HG03108 (cell line): ENCODE measurements around the gene NFIA.
"Not testable (repeated sequence)": the region's sequence is repeated elsewhere in the genome, so short reads cannot be mapped to it uniquely, and the experiment has no call there.

Experiments
- ATAC-seq: cut with Tn5 transposase; IDR thresholded peaks from one replicate; pipeline ENCODE4 v1.9.1; 2021; ENCODE audit warnings: moderate library complexity; ENCODE audit not compliant: unreplicated experiment

NFIA gene

DNA sequence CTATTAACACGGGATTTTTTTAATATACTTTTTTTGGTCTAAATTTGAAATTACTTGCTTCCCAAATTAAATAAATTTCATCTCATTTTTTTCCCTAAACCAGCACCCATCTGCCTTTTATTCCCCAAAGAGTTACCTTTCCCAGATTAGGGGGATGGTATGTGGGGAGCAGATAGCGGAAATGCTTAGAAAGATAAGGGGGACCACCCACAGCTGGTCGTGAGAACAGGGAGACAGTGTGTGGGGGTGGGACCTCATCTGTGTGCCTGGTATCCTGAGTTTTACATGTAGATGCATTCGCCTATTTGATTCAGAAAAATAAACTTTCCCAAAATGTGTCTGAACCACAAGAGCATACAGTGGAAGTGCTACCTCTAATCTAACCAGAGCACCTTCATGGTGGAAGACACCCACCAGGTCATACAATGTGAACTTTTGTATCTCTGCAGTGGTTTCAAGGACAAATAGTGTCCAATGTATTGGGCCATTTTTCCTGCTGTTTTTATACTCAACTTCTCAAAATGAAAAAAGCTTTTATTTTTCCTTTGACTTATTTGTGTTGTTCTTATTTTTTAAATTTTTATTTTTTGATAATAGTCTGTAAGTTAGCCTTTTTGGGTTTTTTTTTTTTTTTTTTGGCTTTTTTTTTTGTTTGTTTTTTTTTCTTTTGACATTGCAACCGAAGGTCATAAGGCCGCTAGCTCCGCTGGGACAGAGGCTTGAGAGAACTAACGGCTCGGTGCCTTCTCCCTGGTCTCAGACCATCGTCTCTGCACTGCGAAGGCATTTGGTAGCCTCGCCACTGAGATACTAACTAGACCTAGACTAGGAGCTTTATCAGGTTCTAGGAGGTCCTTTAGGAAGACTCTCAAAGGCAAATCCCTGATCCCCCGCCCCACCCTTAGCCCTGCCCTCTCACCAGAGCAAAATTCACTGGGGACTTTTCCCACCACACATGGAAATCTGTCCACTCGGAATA lies 379.3 kb downstream of the NFIA start:
- ATAC-seq: no peak

GRCh38 chr1:61462628-61463027 lies 380.3 kb downstream of the NFIA start:
- ATAC-seq: no peak

DNA sequence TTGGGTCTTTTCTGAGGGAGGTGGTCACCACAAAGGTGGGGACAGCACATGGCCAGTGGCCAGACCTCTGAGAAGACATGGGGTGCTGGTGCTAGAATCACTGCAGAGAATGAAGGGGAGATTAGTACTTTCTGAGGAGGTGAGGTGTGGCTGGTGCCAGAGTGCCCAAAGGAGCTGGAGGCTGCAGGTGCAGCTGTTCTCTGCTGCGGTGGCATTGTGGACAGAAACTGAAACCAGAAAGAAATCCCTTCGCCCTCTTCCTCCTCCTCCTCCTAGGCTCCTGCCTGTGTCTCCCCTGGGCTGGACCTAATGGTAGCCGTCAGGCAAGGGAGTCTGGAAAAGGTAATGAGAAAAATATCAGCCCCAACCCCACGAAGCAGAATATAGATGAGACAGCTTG lies 380.9 kb downstream of the NFIA start:
- ATAC-seq: no peak

DNA sequence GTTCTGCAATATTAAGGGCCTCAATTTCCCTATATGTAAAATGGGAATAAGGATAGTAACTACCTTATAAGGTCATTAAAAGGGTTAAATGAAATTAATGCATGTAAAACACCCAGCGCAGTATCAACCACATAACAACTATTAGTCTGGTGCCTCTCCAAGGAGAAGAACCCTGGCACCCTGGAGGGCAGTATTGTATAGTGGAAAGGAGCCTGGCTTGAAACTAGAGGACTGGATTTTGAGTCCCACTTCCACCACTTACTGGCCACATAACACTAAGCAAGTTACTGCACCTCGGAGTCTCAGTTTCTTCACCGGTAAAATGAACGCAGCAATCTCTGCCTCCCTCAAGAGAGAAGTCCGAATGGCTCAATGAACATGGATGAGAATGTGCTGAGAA lies 385.5 kb downstream of the NFIA start:
- ATAC-seq: not testable (repeated sequence)

DNA sequence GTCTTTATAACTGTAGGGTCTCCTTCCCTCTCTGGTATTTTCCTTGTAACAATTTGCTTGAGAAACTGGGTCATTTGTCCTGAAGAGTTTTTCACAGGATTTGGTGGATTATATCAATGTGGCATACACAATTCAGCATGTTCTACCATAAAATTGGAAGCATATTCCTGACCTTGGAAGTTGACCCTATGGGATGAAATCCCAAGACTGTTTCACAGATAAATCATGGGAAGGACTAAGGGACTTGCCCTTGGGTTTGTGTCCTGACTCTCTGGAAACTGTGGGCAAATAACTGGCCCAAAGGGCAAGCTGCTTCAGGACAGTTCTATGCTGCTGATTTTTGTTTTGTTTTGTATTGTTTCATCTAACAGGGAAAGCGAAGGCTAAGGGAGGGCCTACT lies 387.0 kb downstream of the NFIA start:
- no peak for ATAC-seq

GRCh38 chr1:61472876-61473275 lies 390.5 kb downstream of the NFIA start:
- no peak for ATAC-seq

DNA sequence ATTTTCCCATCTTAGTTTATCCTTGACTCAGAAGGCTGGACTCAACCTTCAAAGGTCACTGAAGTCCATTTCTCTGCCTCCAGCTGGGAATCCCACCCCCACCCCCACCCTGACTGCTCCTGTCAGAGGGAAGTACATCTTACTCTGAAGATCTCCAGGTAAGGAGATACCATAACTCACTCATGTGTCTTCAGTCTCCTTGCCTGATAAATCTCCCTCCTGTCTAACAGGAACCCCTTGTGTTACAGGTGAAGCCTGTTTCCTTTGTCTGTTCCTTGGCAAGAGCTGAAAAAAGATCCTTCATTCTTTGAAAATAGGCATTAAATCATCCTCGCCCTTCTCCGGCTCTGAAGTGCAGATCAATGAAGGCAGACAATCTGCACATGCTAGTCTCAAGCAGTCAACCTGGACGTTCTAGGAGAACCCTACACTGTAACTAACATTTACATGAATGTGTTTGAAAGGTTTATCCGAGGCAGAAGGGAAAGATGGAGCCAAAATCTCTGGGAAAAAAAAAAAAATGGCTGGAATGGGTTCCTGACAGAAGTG lies 392.0 kb downstream of the NFIA start:
- no peak for ATAC-seq

GRCh38 chr1:61474963-61475362 lies 392.6 kb downstream of the NFIA start:
- no peak for ATAC-seq

DNA sequence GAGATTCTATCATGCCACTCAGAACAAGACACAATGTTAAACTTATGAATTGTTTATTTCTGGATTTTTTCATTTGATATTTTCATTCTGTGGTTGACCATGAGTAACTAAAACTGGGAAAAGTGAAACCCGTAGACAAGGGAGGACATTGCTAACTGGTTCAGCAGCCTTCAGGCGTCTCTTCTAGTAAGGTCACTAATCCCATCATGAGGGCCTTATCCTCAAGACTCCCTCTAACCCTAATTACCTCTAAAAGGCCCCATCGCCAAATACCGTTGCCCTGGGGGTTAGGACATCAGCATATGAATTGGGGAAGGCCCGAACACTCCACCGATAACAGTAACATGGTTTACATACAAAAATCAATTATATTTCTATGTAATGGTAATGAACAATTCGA lies 394.9 kb downstream of the NFIA start:
- ATAC-seq: no peak

- no peak for ATAC-seq
Observed at GRCh38 chr1:61480273-61480935, 398.0 kb downstream of the NFIA start.

GRCh38 chr1:61481315-61481715 lies 399.0 kb downstream of the NFIA start:
- no peak for ATAC-seq

DNA sequence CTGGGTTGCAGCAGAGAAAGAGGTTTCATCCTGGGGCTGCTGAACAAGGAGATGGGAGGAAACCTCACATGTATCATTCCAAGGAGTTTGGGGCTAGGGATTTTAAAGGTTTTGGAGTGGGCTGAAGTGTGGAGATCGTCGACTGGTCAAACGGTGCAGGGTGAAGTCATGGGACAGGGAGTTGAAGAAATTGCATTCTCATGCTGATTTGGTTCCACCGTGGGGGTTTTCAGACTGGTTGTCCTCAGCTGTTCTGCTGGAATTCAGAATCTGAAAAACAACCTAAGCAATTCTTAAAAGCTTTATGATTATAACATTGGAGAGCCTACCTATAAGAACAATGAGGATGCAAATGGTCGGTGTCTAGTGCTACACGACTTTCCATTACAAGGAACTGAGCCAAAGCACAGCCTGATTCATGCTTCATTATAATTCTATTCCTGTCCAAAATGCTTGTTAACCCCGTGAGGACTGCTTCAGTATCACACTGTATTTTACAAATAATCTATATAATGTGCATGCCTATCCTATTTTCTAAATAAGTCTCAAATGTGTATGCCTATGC lies 399.9 kb downstream of the NFIA start:
- no peak for ATAC-seq

GRCh38 chr1:61486783-61487536 lies 404.6 kb downstream of the NFIA start:
- no peak for ATAC-seq

DNA sequence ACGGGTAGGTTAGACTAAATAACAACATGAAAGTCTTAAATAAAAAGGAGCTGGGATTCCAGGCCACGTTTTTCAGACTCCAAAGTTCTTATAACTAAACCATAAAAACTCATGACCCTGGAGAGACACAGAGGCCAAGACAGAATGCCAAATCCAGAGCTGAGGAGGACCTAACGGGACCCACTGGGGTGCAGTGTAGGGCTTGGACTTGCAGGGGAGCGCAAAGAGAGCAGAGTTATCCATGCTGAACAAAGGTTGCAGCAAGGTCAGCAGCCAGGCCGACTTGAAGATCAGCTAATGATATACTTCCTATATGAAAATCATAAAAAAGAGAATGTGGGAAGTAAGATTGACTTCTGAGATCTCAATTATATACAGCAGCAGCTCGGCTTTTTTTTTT lies 405.4 kb downstream of the NFIA start:
- ATAC-seq: no peak

DNA sequence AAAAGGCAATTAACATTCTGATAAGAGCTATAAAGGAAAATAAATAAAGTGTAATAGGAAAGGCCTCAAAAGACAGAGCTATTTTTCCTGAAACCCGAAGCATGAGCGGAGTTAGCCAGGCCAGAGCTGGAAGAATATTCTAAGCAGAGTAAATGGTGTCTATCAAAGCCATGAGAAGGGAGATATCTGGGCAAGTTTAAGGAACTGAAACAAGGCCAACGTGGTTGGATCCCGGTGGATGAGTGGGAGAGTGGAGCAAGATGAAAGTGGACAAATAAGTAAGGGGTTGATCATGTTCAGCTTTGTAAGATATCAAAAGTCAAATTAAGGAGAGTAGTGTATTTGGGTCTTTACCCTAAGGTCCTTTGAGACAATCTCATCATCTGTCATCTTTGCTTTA lies 408.6 kb downstream of the NFIA start:
- ATAC-seq: no peak

DNA sequence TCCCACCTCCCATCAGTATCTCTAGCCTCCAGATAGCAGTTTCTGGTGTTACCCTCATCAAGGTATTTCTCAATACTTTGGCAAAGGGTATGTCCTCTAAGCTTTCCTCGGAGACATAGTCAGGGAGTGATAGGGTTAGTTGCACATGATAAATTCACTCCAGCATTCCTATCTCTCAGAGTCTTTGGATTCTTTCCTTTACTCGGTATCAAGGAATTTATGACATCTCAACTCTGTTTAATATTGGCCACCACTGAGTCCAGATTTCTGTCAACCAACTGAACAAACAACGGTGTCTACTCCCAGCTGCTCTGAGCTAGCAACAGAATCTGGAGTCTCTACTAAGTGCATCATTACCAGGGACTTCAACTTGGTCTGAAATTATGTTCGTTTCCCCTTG lies 409.1 kb downstream of the NFIA start:
- ATAC-seq: no peak

GRCh38 chr1:61494000-61494399 lies 411.6 kb downstream of the NFIA start:
- no peak for ATAC-seq

DNA sequence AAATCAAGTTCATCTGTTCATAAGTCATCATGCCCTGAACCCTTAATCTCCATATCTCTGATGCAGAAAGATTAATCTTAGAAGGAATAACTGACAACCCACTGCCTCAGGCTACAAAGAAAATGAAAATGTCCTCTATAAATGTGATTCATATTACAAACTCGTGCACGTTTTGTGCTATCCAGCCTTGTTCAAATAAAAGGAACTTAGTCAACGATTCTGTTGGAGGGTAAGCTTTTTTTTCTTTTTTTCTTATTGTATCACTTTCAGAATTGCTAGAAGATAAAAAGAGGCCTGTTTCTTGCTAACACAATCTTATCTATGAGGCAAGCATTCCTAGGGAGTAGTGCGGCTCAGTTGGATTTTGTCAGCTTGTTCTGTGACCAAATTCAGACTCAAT lies 414.1 kb downstream of the NFIA start:
- ATAC-seq: no peak

DNA sequence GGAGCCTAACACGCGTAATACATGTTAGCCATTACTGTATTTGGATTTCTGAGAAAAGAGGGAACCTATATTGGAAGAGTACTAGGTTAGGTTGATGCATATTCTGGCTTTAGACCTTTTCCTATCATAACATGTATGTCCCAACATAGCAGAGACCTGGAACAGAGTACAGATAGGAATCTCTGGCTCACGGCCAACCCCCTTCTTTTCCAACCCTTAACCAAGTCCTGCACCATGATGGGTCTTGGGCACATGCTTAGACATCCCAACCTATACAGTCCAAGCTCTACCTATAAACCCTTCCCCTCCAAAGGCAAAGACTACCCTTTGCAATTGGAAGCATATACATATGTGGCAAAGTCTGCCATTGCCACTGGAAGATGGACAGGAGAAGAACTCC lies 414.7 kb downstream of the NFIA start:
- ATAC-seq: no peak

DNA sequence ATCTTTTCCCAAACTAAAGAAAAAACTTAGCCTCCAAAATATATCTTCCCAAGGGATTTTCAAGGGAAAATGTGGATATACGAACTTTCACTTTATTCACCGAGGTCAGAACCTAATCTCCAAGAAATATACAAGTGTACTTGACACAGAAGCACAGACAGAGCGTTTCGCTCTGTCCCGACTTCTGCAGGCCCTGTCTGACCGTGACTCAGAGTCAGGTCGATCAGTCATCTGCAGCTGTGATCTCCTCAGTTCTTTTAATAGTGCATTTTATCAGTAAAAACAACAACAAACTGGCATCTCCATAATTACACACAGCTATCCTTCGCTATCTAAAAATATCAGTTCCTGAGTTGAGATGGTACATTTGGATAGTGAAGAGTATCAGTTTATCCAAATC lies 416.0 kb downstream of the NFIA start:
- ATAC-seq: no peak
